Activated CD8-positive, alpha-beta T cell treated with anti-CD3 and anti-CD28 coated beads, Interleukin-2, amount 10 ng/mL, durations not matched to agents 7 days and 5 days (primary cell): ENCODE measurements around the gene SYNE1. TPM values are rescaled to one million over a fixed set of nuclear protein-coding genes. Genes with fewer than 3 reads are reported as not detected.

Experiments used
- ATAC-seq: fragments of 150-1000 bp; cut with Tn5 transposase; one replicate; pipeline ENCODE4 v1.10.0; 2021; ENCODE audit warnings: moderate library complexity
- CTCF ChIA-PET: fragments of 350-600 bp; sonication (Branson Sonifier 250); formaldehyde crosslinking; loops from one replicate; lab custom pipeline; 2021; ENCODE audit warnings: antibody characterized with exemption; lab: Charles Lee
- POLR2A ChIA-PET: fragments of 350-600 bp; sonication (Branson Sonifier 250); formaldehyde crosslinking; loops from one replicate; lab custom pipeline; 2021; ENCODE audit warnings: antibody characterized with exemption; lab: Charles Lee
- DNase-seq: peaks from one replicate; pipeline ENCODE4 v3.0.0-alpha.2; 2020
- H3K27ac Mint-ChIP-seq: one replicate; pipeline ENCODE4 v1.8.0; 2021; ENCODE audit warnings: mild to moderate bottlenecking, mixed read lengths
- H3K27me3 Mint-ChIP-seq: one replicate; pipeline ENCODE4 v1.8.0; 2021; ENCODE audit warnings: low read depth, mixed read lengths
- H3K36me3 Mint-ChIP-seq: one replicate; pipeline ENCODE4 v1.8.0; 2021; ENCODE audit warnings: low read depth, mixed read lengths
- H3K4me1 Mint-ChIP-seq: one replicate; pipeline ENCODE4 v1.8.0; 2021; ENCODE audit warnings: low read depth, mixed read lengths
- H3K4me3 Mint-ChIP-seq: one replicate; pipeline ENCODE4 v1.8.0; 2021; ENCODE audit warnings: mild to moderate bottlenecking, mixed read lengths
- H3K9me3 Mint-ChIP-seq: one replicate; pipeline ENCODE4 v1.8.0; 2022; ENCODE audit warnings: mixed read lengths; ENCODE audit not compliant: insufficient read depth
- total RNA-seq, 2 experiments: library from RNA; stranded (reverse); gene quantifications; one replicate each; pipeline ENCODE4 v1.2.3, GENCODE V29; 2021

SYNE1 gene
- total RNA-seq, 2 experiments from 2014 or later = 57.0 to 63.8 TPM

DNA sequence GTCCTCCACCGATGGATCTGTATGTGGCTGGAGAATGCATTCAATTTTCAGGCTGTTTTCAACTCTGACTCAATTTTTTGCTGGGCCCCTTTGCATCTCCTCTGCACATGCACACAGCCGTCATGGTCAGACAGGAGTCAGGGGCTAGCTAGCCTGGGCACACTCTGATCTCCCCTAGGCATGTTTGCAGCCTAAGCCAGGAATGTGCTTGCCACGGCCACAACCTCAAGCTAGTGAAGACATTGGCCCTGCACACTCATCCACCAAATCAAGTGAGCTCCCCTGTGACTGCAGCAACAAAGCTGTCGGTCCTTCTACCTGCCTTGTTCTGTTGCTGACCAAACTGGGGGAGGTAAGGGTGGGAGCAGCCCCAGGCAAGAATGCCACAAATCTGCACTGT, 529.2 kb downstream of the SYNE1 start:
- CTCF ChIA-PET = no interaction called here
- Mint-ChIP-seq H3K9me3 (no peaks in the 10 kb centered on the region), H3K36me3 (no peaks in the 10 kb centered on the region), H3K4me1 (peaks cover 5% of the 10 kb centered on the region), H3K27me3 (peaks cover 4% of the 10 kb centered on the region), H3K27ac (no peak overlapping the region), H3K4me3 (no peak overlapping the region)
- ATAC-seq (no peak), DNase-seq (no peak)
- POLR2A ChIA-PET = no interaction called here

DNA sequence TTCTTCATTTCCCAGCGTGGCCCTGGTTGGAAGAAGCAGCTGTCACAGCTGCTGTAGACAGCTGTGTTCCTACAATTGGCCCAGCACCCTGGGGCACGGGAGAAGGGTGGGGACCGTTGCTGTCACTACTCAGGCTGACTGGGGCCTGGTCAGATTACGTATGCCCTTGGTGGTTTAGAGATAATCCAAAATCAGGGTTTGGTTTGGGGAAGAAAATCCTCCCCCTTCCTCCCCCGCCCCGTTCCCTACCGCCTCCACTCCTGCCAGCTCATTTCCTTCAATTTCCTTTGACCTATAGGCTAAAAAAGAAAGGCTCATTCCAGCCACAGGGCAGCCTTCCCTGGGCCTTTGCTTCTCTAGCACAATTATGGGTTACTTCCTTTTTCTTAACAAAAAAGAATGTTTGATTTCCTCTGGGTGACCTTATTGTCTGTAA, 537.0 kb downstream of the SYNE1 start:
- ChIA-PET POLR2A (no interaction called here), CTCF (no interaction called here)
- Mint-ChIP-seq H3K27me3 (no peaks in the 10 kb centered on the region), H3K4me1 (no peaks in the 10 kb centered on the region), H3K9me3 (no peaks in the 10 kb centered on the region), H3K27ac (no peak overlapping the region), H3K4me3 (no peak overlapping the region), H3K36me3 (no peaks in the 10 kb centered on the region)
- ATAC-seq (no peak), DNase-seq (no peak)

DNA sequence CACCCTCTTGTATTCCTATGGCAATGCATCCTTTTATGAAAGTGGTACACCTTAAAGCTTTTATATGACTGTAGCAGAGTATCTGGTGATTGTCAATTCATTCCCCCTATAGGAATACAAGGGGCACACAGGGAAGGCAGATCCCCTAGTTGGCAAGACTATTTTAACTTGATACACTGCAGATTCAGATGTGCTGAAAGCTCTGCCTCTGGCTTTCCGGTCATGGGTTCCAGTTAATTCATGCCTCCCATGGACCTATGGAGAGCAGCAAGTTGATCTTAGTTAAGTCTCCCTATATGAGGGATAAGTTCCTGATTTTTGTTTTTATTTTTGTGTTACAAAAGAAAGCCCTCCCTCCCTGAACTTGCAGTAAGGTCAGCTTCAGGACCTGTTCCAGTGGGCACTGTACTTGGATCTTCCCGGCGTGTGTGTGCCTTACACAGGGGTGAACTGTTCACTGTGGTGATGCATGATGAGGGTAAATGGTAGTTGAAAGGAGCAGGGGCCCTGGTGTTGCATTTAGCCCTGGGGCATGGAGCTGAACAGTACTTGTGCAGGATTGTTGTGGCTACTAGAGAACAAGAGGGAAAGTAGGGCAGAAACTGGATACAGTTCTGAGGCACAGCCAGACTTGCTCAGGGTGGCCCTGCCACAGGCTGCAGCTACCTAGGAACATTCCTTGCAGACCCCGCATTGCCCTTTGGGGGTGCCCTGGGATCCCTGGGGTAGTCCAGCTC, 537.5 kb downstream of the SYNE1 start:
- POLR2A ChIA-PET = no interaction called here

DNA sequence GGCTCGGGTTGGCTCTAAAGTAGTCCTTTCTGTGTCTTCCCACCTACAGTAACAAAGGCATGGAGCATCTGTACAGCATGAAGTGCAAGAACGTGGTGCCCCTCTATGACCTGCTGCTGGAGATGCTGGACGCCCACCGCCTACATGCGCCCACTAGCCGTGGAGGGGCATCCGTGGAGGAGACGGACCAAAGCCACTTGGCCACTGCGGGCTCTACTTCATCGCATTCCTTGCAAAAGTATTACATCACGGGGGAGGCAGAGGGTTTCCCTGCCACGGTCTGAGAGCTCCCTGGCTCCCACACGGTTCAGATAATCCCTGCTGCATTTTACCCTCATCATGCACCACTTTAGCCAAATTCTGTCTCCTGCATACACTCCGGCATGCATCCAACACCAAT, 538.5 kb downstream of the SYNE1 start:
- no peak overlapping the region for H3K27ac Mint-ChIP-seq
- DNase-seq = no peak
- no peaks in the 10 kb centered on the region for H3K9me3 Mint-ChIP-seq
- H3K27me3 Mint-ChIP-seq = no peaks in the 10 kb centered on the region
- ATAC-seq = no peak
- H3K4me3 Mint-ChIP-seq = no peak overlapping the region
- ChIA-PET CTCF (no interaction called here), POLR2A (no interaction called here)
- H3K36me3 Mint-ChIP-seq = no peaks in the 10 kb centered on the region
- H3K4me1 Mint-ChIP-seq = no peaks in the 10 kb centered on the region

More for the DNA sequence above, 537.5 kb downstream of the SYNE1 start:
- H3K9me3 Mint-ChIP-seq = no peaks in the 10 kb centered on the region
- DNase-seq (no peak), ATAC-seq (no peak)
- CTCF ChIA-PET = no interaction called here
- H3K4me1 Mint-ChIP-seq = no peaks in the 10 kb centered on the region
- H3K27ac Mint-ChIP-seq = no peak overlapping the region
- H3K36me3 Mint-ChIP-seq = no peaks in the 10 kb centered on the region
- no peak overlapping the region for H3K4me3 Mint-ChIP-seq
- no peaks in the 10 kb centered on the region for H3K27me3 Mint-ChIP-seq

DNA sequence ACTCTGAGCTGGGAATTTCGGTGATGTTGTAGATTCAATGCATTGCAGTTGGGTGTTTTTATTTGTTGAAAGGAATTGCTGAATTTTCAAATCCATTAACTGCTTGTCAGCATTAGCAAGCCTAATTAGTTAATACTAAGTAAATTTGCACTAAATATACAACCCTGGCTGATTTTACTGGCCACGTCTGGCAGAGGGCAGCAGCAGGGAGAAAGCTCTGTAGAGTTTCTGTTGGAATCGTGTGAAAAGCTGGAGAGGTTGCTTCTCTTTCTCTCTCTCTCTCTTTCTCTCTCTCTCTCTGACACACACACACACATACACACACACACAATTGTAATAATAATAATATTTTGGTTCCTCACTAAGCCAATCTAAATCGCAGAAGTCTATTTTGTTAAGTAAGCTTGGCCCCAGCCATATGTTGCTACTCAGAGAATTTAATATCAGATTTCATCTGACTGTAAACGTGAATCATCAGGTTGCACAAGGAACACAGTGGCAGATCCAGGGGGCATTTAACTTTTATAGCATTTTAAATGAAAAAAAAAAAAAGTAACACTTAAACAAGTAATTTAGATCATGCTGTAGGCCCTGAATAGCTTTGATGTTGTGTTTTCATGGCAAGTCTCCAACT, 540.2 kb downstream of the SYNE1 start:
- Mint-ChIP-seq H3K27me3 (no peaks in the 10 kb centered on the region), H3K36me3 (no peaks in the 10 kb centered on the region), H3K9me3 (no peaks in the 10 kb centered on the region), H3K4me1 (no peaks in the 10 kb centered on the region), H3K4me3 (no peak overlapping the region), H3K27ac (no peak overlapping the region)
- POLR2A ChIA-PET = no interaction called here
- CTCF ChIA-PET = no interaction called here
- no peak for DNase-seq
- no peak for ATAC-seq

DNA sequence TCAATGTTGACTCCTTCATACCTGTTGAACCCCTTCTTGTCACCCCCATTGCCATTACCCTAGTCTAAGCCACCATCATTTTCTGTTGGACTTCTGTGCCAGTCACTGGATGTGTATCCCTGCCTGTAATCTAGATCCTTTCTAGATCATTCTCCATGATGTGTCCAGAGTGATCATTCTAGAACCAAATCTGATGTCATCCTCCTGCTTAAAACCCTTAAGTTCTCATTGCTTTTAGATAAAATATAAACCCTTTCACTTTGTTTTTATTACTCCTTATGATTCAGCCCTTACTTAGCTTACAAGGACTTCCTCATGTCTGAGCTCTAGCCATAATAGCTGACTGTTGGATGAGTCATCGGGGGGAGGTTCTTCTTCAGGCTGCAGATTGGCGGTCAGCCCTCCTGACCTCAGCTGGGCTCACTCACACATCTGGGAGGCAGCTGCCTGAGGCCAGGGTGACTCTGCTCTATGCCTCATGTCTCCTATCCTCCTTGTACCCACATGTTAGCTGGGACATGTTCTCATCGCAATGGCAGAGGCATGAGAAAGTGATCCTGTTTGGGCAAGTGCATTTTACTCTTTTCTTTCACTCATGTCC, 542.1 kb downstream of the SYNE1 start:
- H3K27ac Mint-ChIP-seq = no peak overlapping the region
- no peaks in the 10 kb centered on the region for H3K27me3 Mint-ChIP-seq
- no peak for DNase-seq
- no peaks in the 10 kb centered on the region for H3K36me3 Mint-ChIP-seq
- no peak overlapping the region for H3K4me3 Mint-ChIP-seq
- H3K9me3 Mint-ChIP-seq = no peaks in the 10 kb centered on the region
- ChIA-PET CTCF (no interaction called here), POLR2A (no interaction called here)
- ATAC-seq = no peak
- H3K4me1 Mint-ChIP-seq = no peaks in the 10 kb centered on the region

DNA sequence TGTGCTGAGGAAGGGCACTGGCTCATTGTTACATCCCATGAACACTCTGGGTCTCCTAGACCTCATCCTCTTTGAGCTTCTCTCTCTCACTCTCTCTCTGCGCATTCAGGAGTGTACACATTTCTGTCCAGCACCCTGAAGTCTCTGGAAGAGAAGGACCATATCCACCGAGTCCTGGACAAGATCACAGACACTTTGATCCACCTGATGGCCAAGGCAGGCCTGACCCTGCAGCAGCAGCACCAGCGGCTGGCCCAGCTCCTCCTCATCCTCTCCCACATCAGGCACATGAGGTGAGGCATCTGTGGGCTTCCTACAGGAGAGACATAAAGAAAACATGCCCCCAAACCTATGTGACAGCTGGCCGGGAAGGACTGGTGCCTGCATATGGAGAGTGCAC, 542.9 kb downstream of the SYNE1 start:
- Mint-ChIP-seq H3K4me3 (no peak overlapping the region), H3K9me3 (no peaks in the 10 kb centered on the region), H3K36me3 (no peaks in the 10 kb centered on the region), H3K27me3 (no peaks in the 10 kb centered on the region), H3K27ac (no peak overlapping the region), H3K4me1 (no peaks in the 10 kb centered on the region)
- POLR2A ChIA-PET = no interaction called here
- DNase-seq (no peak), ATAC-seq (no peak)
- CTCF ChIA-PET = no interaction called here

DNA sequence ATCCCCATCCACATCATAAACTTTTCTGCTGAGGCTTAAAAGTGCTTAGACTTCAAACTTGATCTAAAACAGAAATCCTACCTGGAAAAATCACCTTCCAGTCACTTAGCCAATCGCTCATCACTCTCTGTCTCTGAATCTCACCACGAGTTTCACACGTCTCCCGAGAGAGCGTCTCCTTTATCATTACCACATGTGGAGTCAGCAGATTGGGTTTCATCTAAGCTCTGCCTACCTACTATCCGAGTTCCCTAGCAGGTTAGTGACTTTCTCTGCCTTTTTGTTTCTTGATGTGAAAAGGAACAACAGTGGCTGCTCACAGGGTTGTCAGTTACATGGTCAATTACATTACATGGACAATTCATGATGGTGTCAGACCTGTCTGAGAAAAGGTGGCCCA, 543.5 kb downstream of the SYNE1 start:
- ChIA-PET CTCF (no interaction called here), POLR2A (no interaction called here)
- H3K9me3 Mint-ChIP-seq = no peaks in the 10 kb centered on the region
- no peaks in the 10 kb centered on the region for H3K36me3 Mint-ChIP-seq
- no peaks in the 10 kb centered on the region for H3K4me1 Mint-ChIP-seq
- H3K4me3 Mint-ChIP-seq = no peak overlapping the region
- no peak for ATAC-seq
- no peak for DNase-seq
- H3K27ac Mint-ChIP-seq = no peak overlapping the region
- no peaks in the 10 kb centered on the region for H3K27me3 Mint-ChIP-seq

DNA sequence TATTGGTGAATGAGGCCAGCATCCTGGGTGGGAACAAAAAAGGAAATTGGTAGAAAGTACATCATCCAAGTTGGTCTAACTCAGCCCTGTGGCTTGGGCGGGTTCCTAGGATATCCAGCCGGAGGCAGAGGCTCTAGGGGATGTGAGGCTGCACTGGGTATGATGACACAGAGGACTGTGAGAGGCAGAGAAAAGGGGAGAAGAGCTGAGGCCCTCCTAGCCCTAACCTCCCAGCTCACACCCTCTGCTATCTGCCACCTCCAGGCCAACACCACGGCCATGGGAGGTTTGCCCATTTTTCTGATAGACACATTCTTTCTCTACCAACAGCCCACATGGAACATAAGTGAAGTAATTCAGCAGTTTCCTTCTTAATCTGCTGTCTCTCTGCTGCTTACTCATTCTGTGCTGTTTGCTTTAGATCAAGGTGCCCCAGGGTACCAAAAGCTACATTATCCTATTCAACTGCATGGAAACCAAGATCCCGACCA, 545.3 kb downstream of the SYNE1 start:
- H3K27me3 Mint-ChIP-seq = peaks cover 8% of the 10 kb centered on the region
- CTCF ChIA-PET = no interaction called here
- no peak for ATAC-seq

DNA sequence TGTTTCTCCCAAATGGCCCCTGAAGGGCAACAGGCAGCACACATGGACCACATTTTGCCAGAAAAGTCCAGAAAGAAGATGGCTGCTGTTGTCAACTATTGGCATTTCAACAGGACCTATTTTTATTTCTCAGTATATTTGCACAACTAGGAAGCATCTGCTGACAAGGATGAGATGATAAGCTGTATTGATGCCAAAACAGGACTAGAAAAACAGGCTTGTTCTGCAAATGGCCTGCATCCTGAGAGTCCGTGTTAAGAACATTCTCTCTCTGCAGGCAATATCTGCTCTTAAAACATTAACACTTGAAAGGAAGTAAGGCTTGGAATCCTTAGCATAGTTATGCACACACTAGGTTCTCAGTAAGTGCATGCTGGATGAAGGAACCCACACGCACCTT, 546.0 kb downstream of the SYNE1 start:
- Mint-ChIP-seq H3K4me1 (no peaks in the 10 kb centered on the region), H3K27me3 (peaks cover 8% of the 10 kb centered on the region), H3K27ac (peak overlapping the region; percentile 23), H3K4me3 (no peak overlapping the region), H3K9me3 (no peaks in the 10 kb centered on the region), H3K36me3 (no peaks in the 10 kb centered on the region)
- CTCF ChIA-PET = no interaction called here
- POLR2A ChIA-PET = no interaction called here
- no peak for ATAC-seq
- DNase-seq = no peak

More for the DNA sequence above, 545.3 kb downstream of the SYNE1 start:
- H3K9me3 Mint-ChIP-seq = no peaks in the 10 kb centered on the region
- POLR2A ChIA-PET = no interaction called here
- no peaks in the 10 kb centered on the region for H3K4me1 Mint-ChIP-seq
- no peak for DNase-seq
- no peak overlapping the region for H3K27ac Mint-ChIP-seq
- H3K36me3 Mint-ChIP-seq = no peaks in the 10 kb centered on the region
- no peak overlapping the region for H3K4me3 Mint-ChIP-seq

DNA sequence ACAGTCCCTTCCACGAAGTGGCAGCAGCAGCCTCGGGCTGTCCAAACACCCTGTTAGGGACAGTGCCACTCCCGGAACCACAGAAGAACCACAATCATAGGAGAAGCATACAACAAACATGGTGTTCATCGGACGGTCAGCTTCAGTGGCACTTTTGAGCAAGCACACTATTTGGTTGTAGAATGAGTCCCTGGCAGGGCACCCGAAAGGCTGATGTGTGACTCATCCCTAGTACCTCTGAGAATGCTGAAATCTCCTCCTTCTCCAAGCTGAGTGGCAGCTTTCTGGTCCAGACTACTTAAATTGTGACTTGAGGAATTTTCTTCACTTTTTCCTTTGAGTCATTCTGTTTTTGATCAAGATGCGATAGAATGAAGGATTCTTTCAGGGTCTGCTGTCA, 547.2 kb downstream of the SYNE1 start:
- DNase-seq = no peak
- Mint-ChIP-seq H3K27me3 (peaks cover 8% of the 10 kb centered on the region), H3K4me1 (no peaks in the 10 kb centered on the region), H3K36me3 (no peaks in the 10 kb centered on the region), H3K9me3 (no peaks in the 10 kb centered on the region), H3K27ac (no peak overlapping the region), H3K4me3 (no peak overlapping the region)
- ATAC-seq = no peak
- ChIA-PET POLR2A (no interaction called here), CTCF (no interaction called here)

DNA sequence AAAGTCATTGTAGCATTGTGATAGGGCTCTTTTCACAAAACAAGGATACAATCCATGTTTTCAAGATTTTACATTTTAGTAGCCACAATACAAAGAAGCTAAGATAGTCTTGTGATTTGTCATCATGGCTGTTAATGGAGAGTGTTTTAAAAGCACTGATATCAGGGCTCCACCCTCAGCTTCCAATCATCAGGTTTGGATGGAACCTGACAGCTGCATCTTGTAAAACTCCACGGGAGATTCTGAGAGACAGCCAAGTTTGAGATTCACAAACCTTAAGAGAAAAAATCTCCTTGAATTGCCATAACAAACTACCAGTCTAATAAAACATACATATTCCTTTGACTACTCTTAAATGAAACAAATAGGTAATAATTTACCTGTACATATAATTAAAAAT, 549.5 kb downstream of the SYNE1 start:
- ChIA-PET POLR2A (no interaction called here), CTCF (no interaction called here)
- ATAC-seq = no peak

More for the DNA sequence above, 549.5 kb downstream of the SYNE1 start:
- Mint-ChIP-seq H3K36me3 (no peaks in the 10 kb centered on the region), H3K4me1 (no peaks in the 10 kb centered on the region), H3K4me3 (no peak overlapping the region), H3K27ac (no peak overlapping the region), H3K9me3 (no peaks in the 10 kb centered on the region), H3K27me3 (peaks cover 8% of the 10 kb centered on the region)
- no peak for DNase-seq
